Measurements from ENCODE around the gene NPR1. TPM values are rescaled to one million over a fixed set of nuclear protein-coding genes. Genes with fewer than 3 reads are reported as not detected.
A peak's percentile ranks its signal among the peaks of the same experiment; 100 is the strongest.
"Not testable (repeated sequence)": the region's sequence is repeated elsewhere in the genome, so short reads cannot be mapped to it uniquely, and the experiment has no call there.

The NPR1 gene
- polyA plus RNA-seq, 4 donors: 0.22 to 18.1 (median 1.4) TPM

DNA sequence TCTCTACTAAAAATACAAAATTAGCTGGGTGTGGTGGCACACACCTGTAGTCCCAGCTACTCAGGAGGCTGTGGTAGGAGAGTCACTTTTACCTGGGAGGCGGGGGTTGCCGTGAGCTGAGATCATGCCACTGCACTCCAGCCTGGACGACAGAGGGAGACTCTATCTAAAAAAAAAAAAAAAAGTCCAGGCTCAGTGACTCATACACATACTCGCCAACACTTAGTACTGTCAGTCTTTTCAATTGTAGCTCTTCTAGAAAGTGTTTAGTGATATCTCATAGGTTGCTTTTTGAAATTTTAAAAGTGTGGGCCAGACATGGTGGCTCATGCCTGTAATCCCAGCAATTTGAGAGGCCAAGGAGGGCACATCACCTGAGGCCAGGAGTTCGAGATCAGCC is 37.7 kb downstream of the NPR1 start:
- not testable (repeated sequence) for FAIRE-seq; H3K36me3 ChIP-seq (ENCODE audit: control insufficient read depth in 3 of 3, insufficient read depth in 2 of 3, low read depth in 1 of 3, low read length in 3 of 3); H3K4me3 ChIP-seq (ENCODE audit: low read depth in 1 of 3, low read length in 3 of 3); H3K27me3 ChIP-seq (ENCODE audit: control insufficient read depth in 3 of 3, insufficient read depth in 3 of 3, low read length in 3 of 3); H3K27ac ChIP-seq (ENCODE audit: low read depth in 1 of 3, low read length in 2 of 3); DNase-seq; H3K9me3 ChIP-seq (ENCODE audit: control insufficient read depth in 2 of 2, insufficient read depth in 1 of 2, low read depth in 1 of 2, low read length in 1 of 2); H3K4me1 ChIP-seq (ENCODE audit: control insufficient read depth in 3 of 3, insufficient read depth in 2 of 3, low read depth in 1 of 3, low read length in 2 of 3)
- WGBS, 3 donors: 82 to 85% (median 83%) methylated on average over 5 of the region's 5 CpGs

GRCh38 chr1:153717330-153717729 is 38.8 kb downstream of the NPR1 start:
- DNase-seq (no peak), FAIRE-seq (no peak)
- Histone ChIP-seq H3K27me3 (ENCODE audit: control insufficient read depth in 3 of 3, insufficient read depth in 3 of 3, low read length in 3 of 3) (no peaks in the 10 kb centered on the region), H3K9me3 (ENCODE audit: control insufficient read depth in 2 of 2, insufficient read depth in 1 of 2, low read depth in 1 of 2, low read length in 1 of 2) (no peaks in the 10 kb centered on the region), H3K27ac (ENCODE audit: low read depth in 1 of 3, low read length in 2 of 3) (no peak overlapping the region), H3K4me1 (ENCODE audit: control insufficient read depth in 3 of 3, insufficient read depth in 2 of 3, low read depth in 1 of 3, low read length in 2 of 3) (no peaks in the 10 kb centered on the region), H3K36me3 (ENCODE audit: control insufficient read depth in 3 of 3, insufficient read depth in 2 of 3, low read depth in 1 of 3, low read length in 3 of 3) (no peaks in the 10 kb centered on the region), H3K4me3 (ENCODE audit: low read depth in 1 of 3, low read length in 3 of 3) (no peak overlapping the region)
- 67 to 76% (median 74%) methylated on average over 3 of the region's 3 CpGs for WGBS, 3 donors

GRCh38 chr1:153723687-153724086 is 45.2 kb downstream of the NPR1 start:
- no peak for FAIRE-seq

DNA sequence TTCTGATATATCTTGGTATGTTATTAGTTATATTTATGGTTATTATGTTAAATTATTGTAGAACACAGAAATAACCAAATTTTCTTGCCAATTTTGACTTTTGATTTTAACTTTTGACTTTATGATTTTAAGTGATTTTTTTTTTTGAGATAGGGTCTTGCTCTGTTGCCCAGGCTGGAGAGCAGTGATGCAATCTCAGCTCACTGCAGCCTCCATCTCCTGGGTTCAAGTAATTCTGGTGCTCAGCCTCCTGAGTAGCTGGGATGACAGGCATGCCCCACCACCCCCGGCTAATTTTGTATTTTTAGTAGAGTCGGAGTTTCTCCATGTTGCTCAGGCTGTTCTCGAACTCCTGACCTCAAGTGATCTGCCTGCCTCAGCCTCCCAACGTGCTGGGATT is 46.1 kb downstream of the NPR1 start:
- not testable (repeated sequence) for FAIRE-seq; H3K27me3 ChIP-seq (ENCODE audit: control insufficient read depth in 3 of 3, insufficient read depth in 3 of 3, low read length in 3 of 3); H3K4me1 ChIP-seq (ENCODE audit: control insufficient read depth in 3 of 3, insufficient read depth in 2 of 3, low read depth in 1 of 3, low read length in 2 of 3); H3K36me3 ChIP-seq (ENCODE audit: control insufficient read depth in 3 of 3, insufficient read depth in 2 of 3, low read depth in 1 of 3, low read length in 3 of 3); H3K27ac ChIP-seq (ENCODE audit: low read depth in 1 of 3, low read length in 2 of 3); H3K9me3 ChIP-seq (ENCODE audit: control insufficient read depth in 2 of 2, insufficient read depth in 1 of 2, low read depth in 1 of 2, low read length in 1 of 2); H3K4me3 ChIP-seq (ENCODE audit: low read depth in 1 of 3, low read length in 3 of 3); DNase-seq
- WGBS, 3 donors: 82 to 90% (median 83%) methylated on average over 4 of the region's 4 CpGs

More at GRCh38 chr1:153723687-153724086, 45.2 kb downstream of the NPR1 start:
- Histone ChIP-seq H3K4me1 (ENCODE audit: control insufficient read depth in 3 of 3, insufficient read depth in 2 of 3, low read depth in 1 of 3, low read length in 2 of 3) (no peaks in the 10 kb centered on the region), H3K27ac (ENCODE audit: low read depth in 1 of 3, low read length in 2 of 3) (no peak overlapping the region), H3K9me3 (ENCODE audit: control insufficient read depth in 2 of 2, insufficient read depth in 1 of 2, low read depth in 1 of 2, low read length in 1 of 2) (no peaks in the 10 kb centered on the region), H3K4me3 (ENCODE audit: low read depth in 1 of 3, low read length in 3 of 3) (no peak overlapping the region), H3K27me3 (ENCODE audit: control insufficient read depth in 3 of 3, insufficient read depth in 3 of 3, low read length in 3 of 3) (no peaks in the 10 kb centered on the region), H3K36me3 (ENCODE audit: control insufficient read depth in 3 of 3, insufficient read depth in 2 of 3, low read depth in 1 of 3, low read length in 3 of 3) (no peaks in the 10 kb centered on the region)
- 88 to 92% (median 90%) methylated on average over 3 of the region's 3 CpGs for WGBS, 3 donors
- DNase-seq: no peak

GRCh38 chr1:153727463-153728304 is 49.2 kb downstream of the NPR1 start, which contains the start of gene INTS3:
Gene INTS3, plus strand, starts transcription at chr1:153728050. Its CDS starts 585 bp downstream, at chr1:153728635.
- Histone ChIP-seq H3K36me3 (ENCODE audit: control insufficient read depth in 3 of 3, insufficient read depth in 2 of 3, low read depth in 1 of 3, low read length in 3 of 3) (peaks cover 0 to 4% (median 0%) of the 10 kb centered on the region in 3 donors), H3K4me1 (ENCODE audit: control insufficient read depth in 3 of 3, insufficient read depth in 2 of 3, low read depth in 1 of 3, low read length in 2 of 3) (peaks cover 0 to 12% (median 0%) of the 10 kb centered on the region in 3 donors), H3K27me3 (ENCODE audit: control insufficient read depth in 3 of 3, insufficient read depth in 3 of 3, low read length in 3 of 3) (no peaks in the 10 kb centered on the region), H3K4me3 (ENCODE audit: low read depth in 1 of 3, low read length in 3 of 3) (peak within 1 kb of the TSS; percentile 74 to 96 (median 82)), H3K9me3 (ENCODE audit: control insufficient read depth in 2 of 2, insufficient read depth in 1 of 2, low read depth in 1 of 2, low read length in 1 of 2) (no peaks in the 10 kb centered on the region), H3K27ac (ENCODE audit: low read depth in 1 of 3, low read length in 2 of 3) (peak within 1 kb of the TSS; percentile 94 to 98 (median 97))
- DNase-seq (peak; percentile 100), FAIRE-seq (no peak)
- WGBS, 3 donors: 0 to 1% (median 1%) methylated on average over 41 to 49 of the region's 49 CpGs

- H3K27ac ChIP-seq (ENCODE audit: low read depth in 1 of 3, low read length in 2 of 3): peak overlapping the region; percentile 94 to 98 (median 97)
- H3K4me1 ChIP-seq (ENCODE audit: control insufficient read depth in 3 of 3, insufficient read depth in 2 of 3, low read depth in 1 of 3, low read length in 2 of 3): peaks cover 0 to 12% (median 0%) of the 10 kb centered on the region in 3 donors
- FAIRE-seq (no peak), DNase-seq (peak; percentile 49 to 70)
- H3K27me3 ChIP-seq (ENCODE audit: control insufficient read depth in 3 of 3, insufficient read depth in 3 of 3, low read length in 3 of 3): no peaks in the 10 kb centered on the region
- no peaks in the 10 kb centered on the region for H3K9me3 ChIP-seq (ENCODE audit: control insufficient read depth in 2 of 2, insufficient read depth in 1 of 2, low read depth in 1 of 2, low read length in 1 of 2)
- H3K4me3 ChIP-seq (ENCODE audit: low read depth in 1 of 3, low read length in 3 of 3): peak overlapping the region; percentile 74 to 96 (median 82)
- peaks cover 0 to 7% (median 0%) of the 10 kb centered on the region in 3 donors for H3K36me3 ChIP-seq (ENCODE audit: control insufficient read depth in 3 of 3, insufficient read depth in 2 of 3, low read depth in 1 of 3, low read length in 3 of 3)
- WGBS, 3 donors: 0 to 1% (median 1%) methylated on average over 18 to 19 of the region's 19 CpGs
Measured at GRCh38 chr1:153728305-153729066, 50.0 kb downstream of the NPR1 start.

GRCh38 chr1:153730468-153730988 is 52.0 kb downstream of the NPR1 start:
- Histone ChIP-seq H3K9me3 (ENCODE audit: control insufficient read depth in 2 of 2, insufficient read depth in 1 of 2, low read depth in 1 of 2, low read length in 1 of 2) (no peaks in the 10 kb centered on the region), H3K36me3 (ENCODE audit: control insufficient read depth in 3 of 3, insufficient read depth in 2 of 3, low read depth in 1 of 3, low read length in 3 of 3) (peaks cover 0 to 12% (median 0%) of the 10 kb centered on the region in 3 donors), H3K4me1 (ENCODE audit: control insufficient read depth in 3 of 3, insufficient read depth in 2 of 3, low read depth in 1 of 3, low read length in 2 of 3) (peaks cover 0 to 15% (median 0%) of the 10 kb centered on the region in 3 donors), H3K27me3 (ENCODE audit: control insufficient read depth in 3 of 3, insufficient read depth in 3 of 3, low read length in 3 of 3) (no peaks in the 10 kb centered on the region), H3K27ac (ENCODE audit: low read depth in 1 of 3, low read length in 2 of 3) (peak overlapping the region in 2 of 3 donors; percentile 6 to 60), H3K4me3 (ENCODE audit: low read depth in 1 of 3, low read length in 3 of 3) (no peak overlapping the region)
- no peak for FAIRE-seq
- DNase-seq: no peak
- 58 to 60% (median 59%) methylated on average over 5 of the region's 5 CpGs for WGBS, 3 donors

DNA sequence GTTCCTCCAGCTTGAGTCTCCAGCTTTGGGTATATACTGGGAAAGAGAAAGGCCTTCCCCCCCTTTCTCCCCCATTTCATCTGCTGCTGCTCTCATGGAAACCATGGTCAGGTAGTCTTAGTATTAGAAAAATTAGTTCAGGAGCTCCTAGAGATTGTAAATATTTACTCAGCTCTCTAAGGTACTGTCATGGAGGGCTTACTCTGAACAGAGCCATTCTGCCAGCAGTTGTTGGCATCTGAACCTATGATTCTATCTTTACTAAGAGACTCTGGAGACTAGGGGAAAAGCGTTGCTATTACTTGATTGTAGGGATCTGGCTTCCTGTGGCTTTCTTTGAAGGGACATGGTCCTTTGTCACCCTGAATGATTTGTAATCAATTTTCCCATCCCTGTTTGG is 55.5 kb downstream of the NPR1 start:
- Histone ChIP-seq H3K9me3 (ENCODE audit: control insufficient read depth in 2 of 2, insufficient read depth in 1 of 2, low read depth in 1 of 2, low read length in 1 of 2) (no peaks in the 10 kb centered on the region), H3K27ac (ENCODE audit: low read depth in 1 of 3, low read length in 2 of 3) (no peak overlapping the region), H3K4me3 (ENCODE audit: low read depth in 1 of 3, low read length in 3 of 3) (no peak overlapping the region), H3K27me3 (ENCODE audit: control insufficient read depth in 3 of 3, insufficient read depth in 3 of 3, low read length in 3 of 3) (no peaks in the 10 kb centered on the region), H3K36me3 (ENCODE audit: control insufficient read depth in 3 of 3, insufficient read depth in 2 of 3, low read depth in 1 of 3, low read length in 3 of 3) (peaks cover 0 to 22% (median 0%) of the 10 kb centered on the region in 3 donors), H3K4me1 (ENCODE audit: control insufficient read depth in 3 of 3, insufficient read depth in 2 of 3, low read depth in 1 of 3, low read length in 2 of 3) (peaks cover 0 to 14% (median 0%) of the 10 kb centered on the region in 3 donors)
- no peak for DNase-seq
- no peak for FAIRE-seq
- 66 to 80% (median 74%) methylated on average over 1 of the region's 1 CpG for WGBS, 3 donors
